Esophagus squamous epithelium (tissue), 5 donors: ENCODE data around the gene GPR141. TPM values are rescaled to one million over a fixed set of nuclear protein-coding genes. Genes with fewer than 3 reads are reported as not detected.

Experiments
- DNase-seq: peaks from one replicate; lab custom pipeline; 2025; lab: John Stamatoyannopoulos, UW
- H3K27ac ChIP-seq, 4 donors: fragments of 200-600 bp; sonication (generic); one replicate each; pipeline ENCODE4 v1.5.1; 2016 to 2019; ENCODE audit warnings: mild to moderate bottlenecking in 1 of 4
- H3K27me3 ChIP-seq, 4 donors: fragments of 200-600 bp; sonication (generic); 1 replicate in 3 of 4; 2 replicates in 1 of 4; pipeline versions ENCODE4 v1.5.1 to v1.6.0; 2017 to 2021; ENCODE audit warnings: antibody characterized with exemption in 1 of 4
- H3K36me3 ChIP-seq, 3 donors: fragments of 200-600 bp; sonication (generic); one replicate each; pipeline ENCODE4 v1.5.1; 2016 to 2019
- H3K4me1 ChIP-seq, 3 donors: fragments of 200-600 bp; sonication (generic); one replicate each; pipeline ENCODE4 v1.5.1; 2017 to 2019
- H3K4me3 ChIP-seq, 4 donors: fragments of 200-600 bp; sonication (generic); 1 replicate in 3 of 4; 2 replicates in 1 of 4; pipeline ENCODE4 v1.5.1; 2016 to 2019; ENCODE audit warnings: mild to moderate bottlenecking in 2 of 4, moderate library complexity in 1 of 4
- H3K9me3 ChIP-seq, 3 donors: fragments of 200-600 bp; sonication (generic); one replicate each; pipeline ENCODE4 v1.5.1; 2016 to 2019
- POLR2A ChIP-seq, 4 donors: fragments of 450-650 bp; IDR thresholded peaks; one replicate each; pipeline ENCODE4 v1.6.1; 2017; ENCODE audit warnings: antibody characterized with exemption in 4 of 4, mild to moderate bottlenecking in 4 of 4, moderate library complexity in 3 of 4
- WGBS, 2 donors: methylation state at CpG; one replicate each; pipeline ENCODE4 v1.1.5; 2018; 5-methylcytosine and 5-hydroxymethylcytosine counted together
- intact Hi-C: fragments of 100-400 bp; cut with DNase I; formaldehyde crosslinking; loops from one replicate; pipeline ENCODE4 v1.15.0; 2022
- total RNA-seq, 4 donors: library from RNA; depleted of rRNA; stranded (reverse); fragments of >200 nt; gene quantifications; one replicate each; pipeline ENCODE4 v1.1.0, GENCODE V29; 2016
- TF ChIP-seq, protein P1 (sequence below), 6 experiments: fragments of 450-650 bp in 4 of 6; fragments of 200-600 bp in 2 of 6; sonication (generic) in 2 of 6; IDR thresholded peaks; one replicate each; pipeline ENCODE4 v1.5.1; 2016 to 2019; ENCODE audit warnings: antibody characterized with exemption in 6 of 6, mild to moderate bottlenecking in 4 of 6, moderate library complexity in 4 of 6
- donor health status: DM: yes; HTN: yes; CAD: no.

Gene GPR141
- total RNA-seq, 4 donors from 2014 or later: 0.76 TPM; not detected in 3

DNA sequence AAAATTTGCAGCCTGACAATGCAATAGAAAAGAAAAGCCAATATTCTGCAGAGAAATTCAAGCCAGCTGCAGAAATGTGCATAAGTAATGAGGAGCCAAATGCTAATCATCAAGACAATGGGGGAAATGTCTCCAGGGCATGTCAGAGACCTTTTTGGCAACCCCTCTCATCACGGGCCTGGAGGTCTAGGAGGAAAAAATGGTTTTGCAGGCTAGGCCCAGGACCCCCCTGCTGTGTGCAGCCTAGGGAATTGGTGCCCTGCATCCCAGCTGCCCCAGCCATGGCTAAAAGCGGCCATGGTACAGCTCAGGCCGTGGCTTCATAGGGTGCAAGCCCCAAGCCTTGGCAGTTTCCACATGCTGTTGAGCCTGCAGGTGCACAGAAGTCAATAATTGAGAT is 92.4 kb downstream of the GPR141 start:
- no peaks in the 10 kb centered on the region for H3K36me3 ChIP-seq
- WGBS, 2 donors: 30 to 50% methylated on average over 1 of the region's 3 CpGs
- intact Hi-C loops: no loop called here

DNA sequence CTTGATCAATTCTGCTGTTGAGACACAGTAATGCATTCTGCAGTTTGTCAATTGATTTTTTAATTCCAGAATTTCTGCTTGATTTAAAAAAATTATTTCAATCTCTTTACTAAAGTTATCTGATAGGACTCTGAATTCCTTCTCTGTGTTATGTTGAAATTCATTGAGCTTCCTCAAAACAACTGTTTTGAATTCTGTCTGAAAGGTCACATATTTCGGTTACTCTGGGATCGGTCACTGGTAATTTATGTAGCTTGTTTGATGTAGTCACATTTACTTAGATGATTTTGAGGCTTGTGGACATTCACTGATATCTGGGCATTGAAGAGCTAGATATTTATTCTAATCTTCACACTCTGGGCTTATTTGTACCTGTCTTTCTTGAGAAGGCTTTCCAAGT is 97.6 kb downstream of the GPR141 start:
- Histone ChIP-seq H3K27ac (no peak overlapping the region), H3K4me3 (no peak overlapping the region), H3K9me3 (peaks cover 0 to 4% (median 0%) of the 10 kb centered on the region in 3 donors), H3K36me3 (no peaks in the 10 kb centered on the region), H3K27me3 (no peaks in the 10 kb centered on the region), H3K4me1 (no peaks in the 10 kb centered on the region)
- WGBS, 2 donors: 76 to 78% methylated on average over 2 of the region's 2 CpGs
- intact Hi-C loops: no loop called here
- no peak for TF ChIP-seq POLR2A (IDR thresholded peaks at IDR 0.05)
- TF ChIP-seq, protein P1, sequence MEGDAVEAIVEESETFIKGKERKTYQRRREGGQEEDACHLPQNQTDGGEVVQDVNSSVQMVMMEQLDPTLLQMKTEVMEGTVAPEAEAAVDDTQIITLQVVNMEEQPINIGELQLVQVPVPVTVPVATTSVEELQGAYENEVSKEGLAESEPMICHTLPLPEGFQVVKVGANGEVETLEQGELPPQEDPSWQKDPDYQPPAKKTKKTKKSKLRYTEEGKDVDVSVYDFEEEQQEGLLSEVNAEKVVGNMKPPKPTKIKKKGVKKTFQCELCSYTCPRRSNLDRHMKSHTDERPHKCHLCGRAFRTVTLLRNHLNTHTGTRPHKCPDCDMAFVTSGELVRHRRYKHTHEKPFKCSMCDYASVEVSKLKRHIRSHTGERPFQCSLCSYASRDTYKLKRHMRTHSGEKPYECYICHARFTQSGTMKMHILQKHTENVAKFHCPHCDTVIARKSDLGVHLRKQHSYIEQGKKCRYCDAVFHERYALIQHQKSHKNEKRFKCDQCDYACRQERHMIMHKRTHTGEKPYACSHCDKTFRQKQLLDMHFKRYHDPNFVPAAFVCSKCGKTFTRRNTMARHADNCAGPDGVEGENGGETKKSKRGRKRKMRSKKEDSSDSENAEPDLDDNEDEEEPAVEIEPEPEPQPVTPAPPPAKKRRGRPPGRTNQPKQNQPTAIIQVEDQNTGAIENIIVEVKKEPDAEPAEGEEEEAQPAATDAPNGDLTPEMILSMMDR (IDR thresholded peaks at IDR 0.05): no peak
- no peak for DNase-seq

More for the DNA sequence above, 92.4 kb downstream of the GPR141 start:
- no peak for DNase-seq
- TF ChIP-seq POLR2A (IDR thresholded peaks at IDR 0.05): no peak
- Histone ChIP-seq H3K4me3 (no peak overlapping the region), H3K27ac (no peak overlapping the region), H3K9me3 (peaks cover 0 to 14% (median 0%) of the 10 kb centered on the region in 3 donors), H3K27me3 (no peaks in the 10 kb centered on the region), H3K4me1 (no peaks in the 10 kb centered on the region)

DNA sequence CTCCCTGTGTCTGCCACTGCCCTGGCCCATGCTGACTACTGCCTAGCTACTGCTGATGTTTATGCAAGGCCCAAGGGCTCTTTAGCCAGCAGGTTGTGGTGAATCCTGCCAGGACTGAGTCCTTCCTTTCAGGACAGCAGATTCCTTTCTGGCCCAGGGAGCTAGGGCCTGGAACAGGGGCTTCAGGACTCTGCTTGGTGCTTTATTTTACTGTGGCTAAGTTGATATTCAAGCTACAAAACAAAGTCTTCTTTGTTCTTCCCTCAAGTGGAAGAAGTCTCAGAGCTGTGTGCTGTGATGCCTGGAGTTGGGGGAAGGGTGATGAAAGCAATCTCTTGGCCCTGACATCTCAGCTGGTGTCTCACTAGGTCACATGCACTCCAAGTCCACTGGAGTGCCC is 98.6 kb downstream of the GPR141 start:
- DNase-seq: no peak
- no peaks in the 10 kb centered on the region for H3K9me3 ChIP-seq

DNA sequence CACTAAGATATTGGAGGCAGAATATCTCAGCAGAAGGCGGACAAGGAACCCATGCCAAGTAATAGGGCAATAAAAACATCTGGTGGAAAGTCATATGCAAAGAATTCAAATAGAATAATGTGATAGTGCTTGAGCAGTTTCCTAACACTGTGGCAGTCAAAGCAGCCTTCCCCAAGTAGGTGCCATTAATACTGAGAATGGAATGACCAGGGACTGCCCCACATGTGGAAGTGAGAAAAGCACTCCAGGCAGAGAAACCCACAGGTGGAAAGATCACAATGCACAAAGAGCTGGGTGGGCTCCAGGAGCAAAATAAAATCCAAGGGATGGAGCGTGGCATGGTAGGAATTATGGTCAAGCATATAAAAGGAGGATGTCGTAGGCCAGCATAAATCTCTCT is 100.4 kb downstream of the GPR141 start:
- DNase-seq: no peak
- H3K4me1 ChIP-seq: no peaks in the 10 kb centered on the region
- no peaks in the 10 kb centered on the region for H3K9me3 ChIP-seq
- no peak overlapping the region for H3K4me3 ChIP-seq
- H3K27ac ChIP-seq: no peak overlapping the region
- no peak for TF ChIP-seq POLR2A (IDR thresholded peaks at IDR 0.05)
- TF ChIP-seq, protein P1 (IDR thresholded peaks at IDR 0.05): no peak
- intact Hi-C loops: no loop called here
- H3K36me3 ChIP-seq: no peaks in the 10 kb centered on the region
- H3K27me3 ChIP-seq: no peaks in the 10 kb centered on the region
- WGBS, 2 donors: 49 to 58% methylated on average over 3 of the region's 3 CpGs

More for the DNA sequence above, 98.6 kb downstream of the GPR141 start:
- H3K27me3 ChIP-seq: no peaks in the 10 kb centered on the region
- no peak overlapping the region for H3K4me3 ChIP-seq
- no peaks in the 10 kb centered on the region for H3K4me1 ChIP-seq
- H3K36me3 ChIP-seq: no peaks in the 10 kb centered on the region
- intact Hi-C loops: no loop called here
- H3K27ac ChIP-seq: no peak overlapping the region
- TF ChIP-seq POLR2A (IDR thresholded peaks at IDR 0.05): no peak
- TF ChIP-seq, protein P1 (IDR thresholded peaks at IDR 0.05): no peak

DNA sequence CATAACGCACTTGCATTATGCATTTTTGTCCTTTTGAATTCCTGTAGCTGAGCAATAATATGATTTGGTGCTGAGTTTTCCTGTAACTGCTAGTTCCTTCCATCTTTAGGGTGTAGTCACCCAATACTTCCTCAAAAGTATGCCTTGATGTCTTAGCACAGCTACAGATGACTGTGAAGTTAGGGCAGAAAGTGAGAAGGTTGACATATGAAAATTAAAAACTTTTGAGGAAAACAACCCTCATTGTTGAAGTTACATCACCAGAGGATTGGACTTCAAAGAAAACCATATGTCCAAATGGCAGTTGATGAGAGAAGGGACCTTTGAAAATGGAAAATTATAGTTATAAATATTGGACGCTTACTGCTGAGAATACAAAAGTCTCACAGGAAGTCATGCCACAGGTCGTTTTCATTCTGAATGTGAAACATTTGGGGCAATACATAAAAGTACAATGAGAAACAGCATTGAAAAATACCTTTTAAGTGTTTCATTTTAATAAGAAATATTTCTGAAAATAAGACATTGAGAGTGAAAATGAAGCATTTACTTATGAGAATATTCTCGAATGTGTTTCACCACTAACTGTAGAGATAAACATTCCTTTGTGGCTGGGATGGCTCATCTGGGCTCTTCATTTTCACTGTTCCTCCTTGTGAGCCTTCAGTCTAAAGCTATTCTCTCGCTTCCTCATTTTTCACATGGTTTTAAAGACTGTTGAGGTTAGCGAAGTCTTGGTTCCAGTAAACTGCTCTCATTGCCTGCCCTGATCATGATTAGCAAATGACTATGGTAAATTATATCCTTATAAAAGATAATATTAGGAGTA is 103.4 kb downstream of the GPR141 start:
- Histone ChIP-seq H3K9me3 (no peaks in the 10 kb centered on the region), H3K27me3 (no peaks in the 10 kb centered on the region), H3K4me3 (no peak overlapping the region), H3K36me3 (no peaks in the 10 kb centered on the region), H3K27ac (no peak overlapping the region), H3K4me1 (no peaks in the 10 kb centered on the region)
- DNase-seq: no peak
- 47 to 52% methylated on average over 6 of the region's 6 CpGs for WGBS, 2 donors
- no peak for TF ChIP-seq POLR2A (IDR thresholded peaks at IDR 0.05)
- TF ChIP-seq, protein P1 (IDR thresholded peaks at IDR 0.05): no peak
- intact Hi-C loops: no loop called here

Other genes with a start within 250 kb of the GPR141 start
- 10 to 100 TPM in 2 of 4 donors, 1 to 10 TPM in 1, under 1 TPM in 1; 0.68 to 36.6 (median 11.8) TPM for gene ELMO1, start 234.9 kb upstream of the GPR141 start, total RNA-seq
- not detected for gene NME8, start 164.8 kb downstream of the GPR141 start, total RNA-seq
- under 1 TPM in 2 of 4 donors, not detected in 2; 0.21 to 0.57 TPM for gene SFRP4, start 233.1 kb downstream of the GPR141 start, total RNA-seq
- 1 to 10 TPM; 1.4 to 4.3 (median 3.4) TPM for gene EPDR1, start 236.9 kb downstream of the GPR141 start, total RNA-seq